ENCODE data around the gene SPATA18. TPM values are rescaled to one million over a fixed set of nuclear protein-coding genes. Genes with fewer than 3 reads are reported as not detected.

Gene SPATA18
- total and polyA plus RNA-seq, 2 donors (not counting 1 experiment from before 2014, with no cell fraction given) = 0.42 to 1.9 TPM

DNA sequence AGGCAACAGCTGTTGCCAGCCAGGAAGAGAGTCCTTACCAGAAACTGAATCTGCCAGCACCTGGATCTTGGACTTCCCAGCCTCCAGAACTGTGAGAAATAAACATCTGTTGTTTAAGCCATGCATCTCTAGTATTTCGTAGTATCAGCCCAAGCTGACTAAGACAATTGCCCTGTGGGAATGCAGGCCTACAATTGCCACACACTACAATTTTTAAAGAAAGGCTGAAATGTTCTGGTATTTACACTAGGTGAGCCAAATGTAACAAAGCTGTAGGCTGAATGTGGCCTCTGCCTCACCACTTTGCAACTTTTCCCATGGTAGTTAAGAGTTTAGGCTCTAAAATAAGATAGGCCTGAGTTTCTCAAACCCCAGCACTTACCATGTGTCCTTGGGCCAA, 59.1 kb downstream of the SPATA18 start:
- 83% methylated on average over 1 of the region's 1 CpG for WGBS (ENCODE audit: insufficient coverage)
- H4K20me1 ChIP-seq (ENCODE audit: control insufficient read depth, insufficient read depth, low read length, poor library complexity, severe bottlenecking) = no peaks in the 10 kb centered on the region
- H3K27ac ChIP-seq (ENCODE audit: low read length in 2 of 2) = no peak overlapping the region
- POLR2A ChIA-PET = no interaction called here
- TF ChIP-seq, protein P1, sequence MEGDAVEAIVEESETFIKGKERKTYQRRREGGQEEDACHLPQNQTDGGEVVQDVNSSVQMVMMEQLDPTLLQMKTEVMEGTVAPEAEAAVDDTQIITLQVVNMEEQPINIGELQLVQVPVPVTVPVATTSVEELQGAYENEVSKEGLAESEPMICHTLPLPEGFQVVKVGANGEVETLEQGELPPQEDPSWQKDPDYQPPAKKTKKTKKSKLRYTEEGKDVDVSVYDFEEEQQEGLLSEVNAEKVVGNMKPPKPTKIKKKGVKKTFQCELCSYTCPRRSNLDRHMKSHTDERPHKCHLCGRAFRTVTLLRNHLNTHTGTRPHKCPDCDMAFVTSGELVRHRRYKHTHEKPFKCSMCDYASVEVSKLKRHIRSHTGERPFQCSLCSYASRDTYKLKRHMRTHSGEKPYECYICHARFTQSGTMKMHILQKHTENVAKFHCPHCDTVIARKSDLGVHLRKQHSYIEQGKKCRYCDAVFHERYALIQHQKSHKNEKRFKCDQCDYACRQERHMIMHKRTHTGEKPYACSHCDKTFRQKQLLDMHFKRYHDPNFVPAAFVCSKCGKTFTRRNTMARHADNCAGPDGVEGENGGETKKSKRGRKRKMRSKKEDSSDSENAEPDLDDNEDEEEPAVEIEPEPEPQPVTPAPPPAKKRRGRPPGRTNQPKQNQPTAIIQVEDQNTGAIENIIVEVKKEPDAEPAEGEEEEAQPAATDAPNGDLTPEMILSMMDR (IDR thresholded peaks at IDR 0.05) = no peak
- no peak for TF ChIP-seq EZH2 (IDR thresholded peaks at IDR 0.05; ENCODE audit: borderline replicate concordance, insufficient read depth, low read depth, low read length, poor library complexity, severe bottlenecking)
- no peaks in the 10 kb centered on the region for H3K9me3 ChIP-seq (ENCODE audit: control extremely low read depth in 1 of 3, control insufficient read depth in 2 of 3, insufficient read depth in 1 of 3, low read length in 2 of 3)
- no peak overlapping the region for H3K4me2 ChIP-seq (replicated peaks; ENCODE audit: low read depth, low read length, poor library complexity, severe bottlenecking)
- H3K9ac ChIP-seq (ENCODE audit: low read length) = no peak overlapping the region
- H3K4me3 ChIP-seq (ENCODE audit: control extremely low read depth in 1 of 5, extremely low read depth in 1 of 5, insufficient read depth in 1 of 5, low read depth in 2 of 5, low read length in 4 of 5) = no peak overlapping the region
- H3K4me3 Mint-ChIP-seq = no peak overlapping the region
- no peaks in the 10 kb centered on the region for H3K27me3 ChIP-seq (replicated peaks in 1 of 4; ENCODE audit: control extremely low read depth in 1 of 4, control insufficient read depth in 3 of 4, insufficient read depth in 4 of 4, low read length in 3 of 4)
- H3K4me1 Mint-ChIP-seq = no peaks in the 10 kb centered on the region
- no peak overlapping the region for H3K27ac Mint-ChIP-seq
- no peak overlapping the region for H2AFZ ChIP-seq (ENCODE audit: insufficient read depth, low read depth, low read length, poor library complexity, severe bottlenecking)
- no peaks in the 10 kb centered on the region for H3K36me3 ChIP-seq (replicated peaks in 1 of 2; ENCODE audit: control extremely low read depth in 1 of 2, control insufficient read depth in 1 of 2, extremely low read depth in 1 of 2, insufficient read depth in 2 of 2, low read length in 1 of 2)
- H3K4me1 ChIP-seq (ENCODE audit: control insufficient read depth in 2 of 2, insufficient read depth in 2 of 2, low read length in 2 of 2) = no peaks in the 10 kb centered on the region
- DNase-seq (no peak), ATAC-seq (ENCODE audit: low read depth) (no peak)
- H3K79me2 ChIP-seq (ENCODE audit: control insufficient read depth, insufficient read depth, low read length) = no peaks in the 10 kb centered on the region
- intact Hi-C loops (cut with micrococcal nuclease) = no loop called here
- CTCF ChIA-PET = interaction anchor here (0.7 kb wide), 1 partner anchor 16 kb away, joined by 3 read pairs; no protein-coding TSS in a partner anchor
- no peaks in the 10 kb centered on the region for H3K9me3 Mint-ChIP-seq (ENCODE audit: insufficient read depth)
- peaks cover 8% of the 10 kb centered on the region for H3K27me3 Mint-ChIP-seq

DNA sequence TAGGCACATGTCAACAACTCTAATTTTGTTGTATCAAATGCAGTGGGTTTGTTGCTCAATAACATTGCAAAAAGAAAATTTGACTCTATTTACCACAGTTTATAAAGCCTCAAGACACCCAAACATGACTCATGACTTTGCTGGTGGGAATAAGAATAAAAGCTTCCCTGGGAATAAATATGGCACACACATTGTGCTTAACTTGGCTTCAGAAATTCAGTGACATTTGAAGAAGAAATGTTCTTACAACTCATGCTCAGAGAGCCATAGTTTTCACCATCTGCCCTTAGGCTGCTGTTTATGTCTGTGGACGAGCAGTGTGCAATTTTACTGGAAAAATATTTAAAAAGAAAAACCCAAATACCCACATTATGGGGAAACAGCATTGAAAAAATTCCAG, 60.9 kb downstream of the SPATA18 start:
- CTCF ChIA-PET = no interaction called here
- Mint-ChIP-seq H3K27me3 (peaks cover 10% of the 10 kb centered on the region), H3K4me3 (no peak overlapping the region), H3K9me3 (ENCODE audit: insufficient read depth) (no peaks in the 10 kb centered on the region), H3K4me1 (no peaks in the 10 kb centered on the region), H3K27ac (no peak overlapping the region)
- DNase-seq (no peak), ATAC-seq (ENCODE audit: low read depth) (no peak)
- no peaks in the 10 kb centered on the region for H3K4me1 ChIP-seq (ENCODE audit: control insufficient read depth in 2 of 2, insufficient read depth in 2 of 2, low read length in 2 of 2)
- no peak overlapping the region for H3K9ac ChIP-seq (ENCODE audit: low read length)
- POLR2A ChIA-PET = no interaction called here
- no peak overlapping the region for H3K4me3 ChIP-seq (ENCODE audit: control extremely low read depth in 1 of 5, extremely low read depth in 1 of 5, insufficient read depth in 1 of 5, low read depth in 2 of 5, low read length in 4 of 5)
- H3K27me3 ChIP-seq (replicated peaks in 1 of 4; ENCODE audit: control extremely low read depth in 1 of 4, control insufficient read depth in 3 of 4, insufficient read depth in 4 of 4, low read length in 3 of 4) = no peaks in the 10 kb centered on the region
- intact Hi-C loops (cut with micrococcal nuclease) = no loop called here
- no peaks in the 10 kb centered on the region for H4K20me1 ChIP-seq (ENCODE audit: control insufficient read depth, insufficient read depth, low read length, poor library complexity, severe bottlenecking)
- H3K27ac ChIP-seq (ENCODE audit: low read length in 2 of 2) = no peak overlapping the region
- H3K79me2 ChIP-seq (ENCODE audit: control insufficient read depth, insufficient read depth, low read length) = no peaks in the 10 kb centered on the region
- no peak overlapping the region for H3K4me2 ChIP-seq (replicated peaks; ENCODE audit: low read depth, low read length, poor library complexity, severe bottlenecking)
- no peaks in the 10 kb centered on the region for H3K9me3 ChIP-seq (ENCODE audit: control extremely low read depth in 1 of 3, control insufficient read depth in 2 of 3, insufficient read depth in 1 of 3, low read length in 2 of 3)
- WGBS (ENCODE audit: insufficient coverage) = no CpG with 5 or more reads among the region's 1 CpG
- TF ChIP-seq EZH2 (IDR thresholded peaks at IDR 0.05; ENCODE audit: borderline replicate concordance, insufficient read depth, low read depth, low read length, poor library complexity, severe bottlenecking) = no peak
- TF ChIP-seq, protein P1 (IDR thresholded peaks at IDR 0.05) = no peak
- no peak overlapping the region for H2AFZ ChIP-seq (ENCODE audit: insufficient read depth, low read depth, low read length, poor library complexity, severe bottlenecking)
- H3K36me3 ChIP-seq (replicated peaks in 1 of 2; ENCODE audit: control extremely low read depth in 1 of 2, control insufficient read depth in 1 of 2, extremely low read depth in 1 of 2, insufficient read depth in 2 of 2, low read length in 1 of 2) = no peaks in the 10 kb centered on the region
